Panc1 (cell line): ENCODE measurements around the gene FIGLA.

Source experiments
- POLR2AphosphoS5 ChIP-seq: IDR thresholded peaks from 2 replicates; pipeline ENCODE4 v1.6.1; 2012; ENCODE audit warnings: mild to moderate bottlenecking, low read depth, low read length, moderate library complexity
- TCF7L2 ChIP-seq: IDR thresholded peaks from 2 replicates; pipeline ENCODE4 v1.6.1; 2011; ENCODE audit warnings: mild to moderate bottlenecking, low read depth, low read length, inconsistent platforms
- TF ChIP-seq, protein P1 (sequence below): fragments of 450-650 bp; IDR thresholded peaks from 2 replicates; pipeline ENCODE4 v1.5.1; 2017; ENCODE audit warnings: mild to moderate bottlenecking
- TF ChIP-seq, protein P2 (sequence below), 2 experiments: IDR thresholded peaks; 2 replicates each; pipeline ENCODE4 v1.6.1; 2011 to 2012; ENCODE audit warnings: low read depth in 2 of 2, control low read depth in 1 of 2, low read length in 1 of 2, mild to moderate bottlenecking in 1 of 2, moderate library complexity in 1 of 2; ENCODE audit not compliant: insufficient read depth in 1 of 2

DNA sequence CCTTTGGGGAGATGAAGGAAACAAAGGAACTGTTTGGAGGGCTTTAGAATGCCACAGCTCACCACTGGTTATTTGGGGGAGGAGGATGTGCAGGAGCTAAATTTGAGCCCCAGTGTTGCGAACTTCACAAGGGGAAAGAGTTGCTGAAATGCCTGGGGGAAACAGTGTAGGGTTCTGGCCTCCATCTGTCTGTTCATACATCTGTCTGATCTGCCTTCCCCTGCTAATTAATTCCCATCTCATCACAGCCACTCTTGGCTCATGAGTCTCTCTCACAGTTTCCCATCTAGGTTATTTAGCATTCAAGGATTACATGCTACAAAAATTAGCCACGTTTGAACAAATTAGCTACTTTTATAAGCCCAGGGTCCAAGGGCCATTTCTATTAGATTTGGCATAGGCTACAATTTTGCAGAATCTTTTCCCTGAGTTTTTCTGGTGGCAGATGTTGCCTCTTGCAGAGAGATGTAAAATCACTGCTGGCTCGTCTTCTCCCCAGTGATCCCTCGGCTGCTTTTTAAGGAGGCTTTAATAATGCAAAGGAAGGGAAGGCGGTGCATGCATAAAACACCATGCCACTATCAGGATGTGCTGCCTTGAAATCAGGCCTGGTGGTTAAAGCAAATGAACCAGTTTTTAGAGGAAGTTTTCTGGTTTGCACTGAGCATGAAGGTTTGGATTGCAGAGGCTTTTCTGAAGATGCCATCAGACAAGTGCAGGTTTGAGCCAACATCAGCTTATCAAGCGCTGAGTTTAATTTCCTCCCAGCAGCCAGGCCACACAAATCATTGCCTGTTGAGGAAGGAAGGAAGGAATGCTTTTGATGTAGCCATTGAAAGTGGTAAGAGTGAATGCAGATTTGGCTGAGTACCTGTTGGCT, 57.4 kb downstream of the FIGLA start:
- no peak for TF ChIP-seq POLR2AphosphoS5
- TF ChIP-seq, protein P1, sequence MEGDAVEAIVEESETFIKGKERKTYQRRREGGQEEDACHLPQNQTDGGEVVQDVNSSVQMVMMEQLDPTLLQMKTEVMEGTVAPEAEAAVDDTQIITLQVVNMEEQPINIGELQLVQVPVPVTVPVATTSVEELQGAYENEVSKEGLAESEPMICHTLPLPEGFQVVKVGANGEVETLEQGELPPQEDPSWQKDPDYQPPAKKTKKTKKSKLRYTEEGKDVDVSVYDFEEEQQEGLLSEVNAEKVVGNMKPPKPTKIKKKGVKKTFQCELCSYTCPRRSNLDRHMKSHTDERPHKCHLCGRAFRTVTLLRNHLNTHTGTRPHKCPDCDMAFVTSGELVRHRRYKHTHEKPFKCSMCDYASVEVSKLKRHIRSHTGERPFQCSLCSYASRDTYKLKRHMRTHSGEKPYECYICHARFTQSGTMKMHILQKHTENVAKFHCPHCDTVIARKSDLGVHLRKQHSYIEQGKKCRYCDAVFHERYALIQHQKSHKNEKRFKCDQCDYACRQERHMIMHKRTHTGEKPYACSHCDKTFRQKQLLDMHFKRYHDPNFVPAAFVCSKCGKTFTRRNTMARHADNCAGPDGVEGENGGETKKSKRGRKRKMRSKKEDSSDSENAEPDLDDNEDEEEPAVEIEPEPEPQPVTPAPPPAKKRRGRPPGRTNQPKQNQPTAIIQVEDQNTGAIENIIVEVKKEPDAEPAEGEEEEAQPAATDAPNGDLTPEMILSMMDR, result no peak
- TF ChIP-seq, protein P2, sequence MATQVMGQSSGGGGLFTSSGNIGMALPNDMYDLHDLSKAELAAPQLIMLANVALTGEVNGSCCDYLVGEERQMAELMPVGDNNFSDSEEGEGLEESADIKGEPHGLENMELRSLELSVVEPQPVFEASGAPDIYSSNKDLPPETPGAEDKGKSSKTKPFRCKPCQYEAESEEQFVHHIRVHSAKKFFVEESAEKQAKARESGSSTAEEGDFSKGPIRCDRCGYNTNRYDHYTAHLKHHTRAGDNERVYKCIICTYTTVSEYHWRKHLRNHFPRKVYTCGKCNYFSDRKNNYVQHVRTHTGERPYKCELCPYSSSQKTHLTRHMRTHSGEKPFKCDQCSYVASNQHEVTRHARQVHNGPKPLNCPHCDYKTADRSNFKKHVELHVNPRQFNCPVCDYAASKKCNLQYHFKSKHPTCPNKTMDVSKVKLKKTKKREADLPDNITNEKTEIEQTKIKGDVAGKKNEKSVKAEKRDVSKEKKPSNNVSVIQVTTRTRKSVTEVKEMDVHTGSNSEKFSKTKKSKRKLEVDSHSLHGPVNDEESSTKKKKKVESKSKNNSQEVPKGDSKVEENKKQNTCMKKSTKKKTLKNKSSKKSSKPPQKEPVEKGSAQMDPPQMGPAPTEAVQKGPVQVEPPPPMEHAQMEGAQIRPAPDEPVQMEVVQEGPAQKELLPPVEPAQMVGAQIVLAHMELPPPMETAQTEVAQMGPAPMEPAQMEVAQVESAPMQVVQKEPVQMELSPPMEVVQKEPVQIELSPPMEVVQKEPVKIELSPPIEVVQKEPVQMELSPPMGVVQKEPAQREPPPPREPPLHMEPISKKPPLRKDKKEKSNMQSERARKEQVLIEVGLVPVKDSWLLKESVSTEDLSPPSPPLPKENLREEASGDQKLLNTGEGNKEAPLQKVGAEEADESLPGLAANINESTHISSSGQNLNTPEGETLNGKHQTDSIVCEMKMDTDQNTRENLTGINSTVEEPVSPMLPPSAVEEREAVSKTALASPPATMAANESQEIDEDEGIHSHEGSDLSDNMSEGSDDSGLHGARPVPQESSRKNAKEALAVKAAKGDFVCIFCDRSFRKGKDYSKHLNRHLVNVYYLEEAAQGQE (IDR thresholded peaks at IDR 0.05; ENCODE audit: insufficient read depth in 1 of 2, low read depth in 2 of 2, low read length in 1 of 2), result no peak
- TF ChIP-seq TCF7L2, result no peak
